Hepatocyte (in vitro differentiated cells): ENCODE data around the gene NANOS2. TPM values are rescaled to one million over a fixed set of nuclear protein-coding genes. Genes with fewer than 3 reads are reported as not detected.

Experiments
- DNase-seq: peaks from one replicate; pipeline ENCODE4 v3.0.0-alpha.2; 2016; ENCODE audit warnings: low spot score
- H2AFZ ChIP-seq: fragments of 200-600 bp; sonication (generic); 2 replicates; pipeline ENCODE4 v1.6.0; 2016; ENCODE audit warnings: antibody characterized with exemption, mild to moderate bottlenecking
- H3K27ac ChIP-seq: fragments of 200-600 bp; sonication (generic); 2 replicates; pipeline ENCODE4 v1.5.1; 2016; ENCODE audit warnings: mild to moderate bottlenecking
- H3K27me3 ChIP-seq: fragments of 200-600 bp; sonication (generic); 2 replicates; pipeline ENCODE4 v1.6.1; 2016
- H3K36me3 ChIP-seq: fragments of 200-600 bp; sonication (generic); replicated peaks from 2 replicates; pipeline ENCODE4 v1.5.1; 2016; ENCODE audit warnings: low read depth; ENCODE audit not compliant: insufficient read depth
- H3K4me1 ChIP-seq: fragments of 200-600 bp; sonication (generic); 2 replicates; pipeline ENCODE4 v1.5.1; 2016; ENCODE audit warnings: mild to moderate bottlenecking, moderate library complexity; ENCODE audit not compliant: insufficient read depth
- H3K4me2 ChIP-seq: fragments of 200-600 bp; sonication (generic); 2 replicates; pipeline ENCODE4 v1.6.0; 2016
- H3K4me3 ChIP-seq: fragments of 200-600 bp; sonication (generic); 2 replicates; pipeline ENCODE4 v1.5.1; 2016; ENCODE audit warnings: mild to moderate bottlenecking
- H3K79me2 ChIP-seq: fragments of 200-600 bp; sonication (generic); 2 replicates; pipeline ENCODE4 v1.6.0; 2017; ENCODE audit warnings: mild to moderate bottlenecking
- H3K9me2 ChIP-seq: fragments of 200-600 bp; sonication (generic); replicated peaks from 2 replicates; pipeline ENCODE4 v1.6.0; 2017; ENCODE audit warnings: mild to moderate bottlenecking; ENCODE audit not compliant: insufficient read depth
- H3K9me3 ChIP-seq: fragments of 200-600 bp; sonication (generic); 2 replicates; pipeline ENCODE4 v1.5.1; 2016; ENCODE audit warnings: low read depth, mild to moderate bottlenecking
- H4K20me1 ChIP-seq: fragments of 200-600 bp; sonication (generic); 2 replicates; pipeline ENCODE4 v1.6.0; 2016; ENCODE audit warnings: mild to moderate bottlenecking; ENCODE audit not compliant: insufficient read depth, poor library complexity, severe bottlenecking
- EZH2 ChIP-seq: fragments of 200-600 bp; sonication (generic); IDR thresholded peaks from 2 replicates; pipeline ENCODE4 v1.6.1; 2016; ENCODE audit warnings: antibody characterized with exemption, mild to moderate bottlenecking, borderline replicate concordance
- EZH2phosphoT487 ChIP-seq: fragments of 200-600 bp; sonication (generic); IDR thresholded peaks from one replicate; pipeline ENCODE4 v1.6.1; 2018; ENCODE audit warnings: antibody characterized with exemption, mild to moderate bottlenecking, low read depth, moderate library complexity; ENCODE audit not compliant: unreplicated experiment, severe bottlenecking
- WGBS: methylation state at CpG from one replicate; pipeline ENCODE4 v1.1.6; 2016; ENCODE audit warnings: low lambda C conversion rate; ENCODE audit errors: missing lambda C conversion rate; 5-methylcytosine and 5-hydroxymethylcytosine counted together
- polyA plus RNA-seq: library from polyadenylated mRNA; unstranded; fragments of >200 nt; fragmentation: Nextera tagmentation; extraction: Ambion mirVana; gene quantifications from 2 replicates; pipeline ENCODE4 v1.2.1, GENCODE V29; 2016
- total RNA-seq: library from RNA; depleted of rRNA; stranded (reverse); fragments of >200 nt; gene quantifications from 2 replicates; pipeline ENCODE4 v1.2.3, GENCODE V29; 2014
- TF ChIP-seq, protein P1 (sequence below): fragments of 200-600 bp; sonication (generic); IDR thresholded peaks from 2 replicates; pipeline ENCODE4 v1.5.1; 2016; ENCODE audit warnings: antibody characterized with exemption, mild to moderate bottlenecking; ENCODE audit not compliant: poor library complexity

NANOS2 gene
- total and polyA plus RNA-seq, 2 experiments from 2014 or later = not detected

DNA sequence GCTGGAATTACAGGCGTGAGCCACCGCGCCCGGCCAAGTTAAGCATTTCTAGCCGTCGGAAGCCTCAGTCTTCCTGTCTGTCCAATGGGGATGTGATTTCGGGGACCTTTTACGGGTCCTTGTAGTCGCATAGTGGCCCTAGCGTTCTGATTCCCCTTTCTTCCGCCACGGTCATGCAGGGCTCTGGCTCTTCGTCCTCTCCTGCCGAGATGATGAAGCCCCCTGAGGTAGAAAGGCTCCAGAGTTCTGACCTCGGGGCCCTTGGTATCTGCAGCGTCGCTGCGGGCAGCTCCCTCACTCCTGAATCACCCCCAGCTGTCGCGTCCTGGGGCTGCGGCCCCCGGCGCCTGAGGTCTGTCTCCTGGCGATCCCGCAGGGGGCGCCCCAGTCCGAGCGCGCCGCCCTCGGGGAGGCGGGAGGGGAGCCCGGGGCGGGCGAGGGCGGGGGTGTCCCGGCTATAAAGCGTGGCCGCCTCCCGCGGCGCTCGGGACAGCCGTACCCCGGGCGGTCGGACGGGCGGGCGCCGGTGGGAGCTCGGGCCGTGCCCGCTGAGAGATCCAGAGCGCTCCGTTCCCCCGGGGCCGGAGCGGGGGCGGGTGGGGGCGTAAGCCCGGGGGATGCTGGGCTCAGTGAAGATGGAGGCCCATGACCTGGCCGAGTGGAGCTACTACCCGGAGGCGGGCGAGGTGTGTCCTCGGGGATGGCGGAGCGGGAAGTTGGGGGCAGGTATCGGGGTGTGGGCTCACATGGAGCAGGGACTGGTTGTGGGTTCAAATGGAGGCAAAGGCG, 50.5 kb downstream of the NANOS2 start, which contains the start of gene FOXA3:
Gene FOXA3, plus strand, starts transcription at position 487 of the 789 bp plus-strand sequence. Its CDS starts 131 bp downstream, at position 618.
- Histone ChIP-seq H3K36me3 (no peaks in the 10 kb centered on the region), H3K27ac (peak within 1 kb of the TSS; percentile 69), H3K79me2 (peaks cover 74% of the 10 kb centered on the region), H3K4me3 (peak within 1 kb of the TSS; percentile 55), H2AFZ (peak within 1 kb of the TSS; percentile 43), H3K9me3 (no peaks in the 10 kb centered on the region), H4K20me1 (no peaks in the 10 kb centered on the region), H3K9me2 (no peaks in the 10 kb centered on the region), H3K4me1 (peaks cover 6% of the 10 kb centered on the region), H3K27me3 (peaks cover 13% of the 10 kb centered on the region), H3K4me2 (peak within 1 kb of the TSS; percentile 72)
- DNase-seq = peak; percentile 89
- TF ChIP-seq, protein P1, sequence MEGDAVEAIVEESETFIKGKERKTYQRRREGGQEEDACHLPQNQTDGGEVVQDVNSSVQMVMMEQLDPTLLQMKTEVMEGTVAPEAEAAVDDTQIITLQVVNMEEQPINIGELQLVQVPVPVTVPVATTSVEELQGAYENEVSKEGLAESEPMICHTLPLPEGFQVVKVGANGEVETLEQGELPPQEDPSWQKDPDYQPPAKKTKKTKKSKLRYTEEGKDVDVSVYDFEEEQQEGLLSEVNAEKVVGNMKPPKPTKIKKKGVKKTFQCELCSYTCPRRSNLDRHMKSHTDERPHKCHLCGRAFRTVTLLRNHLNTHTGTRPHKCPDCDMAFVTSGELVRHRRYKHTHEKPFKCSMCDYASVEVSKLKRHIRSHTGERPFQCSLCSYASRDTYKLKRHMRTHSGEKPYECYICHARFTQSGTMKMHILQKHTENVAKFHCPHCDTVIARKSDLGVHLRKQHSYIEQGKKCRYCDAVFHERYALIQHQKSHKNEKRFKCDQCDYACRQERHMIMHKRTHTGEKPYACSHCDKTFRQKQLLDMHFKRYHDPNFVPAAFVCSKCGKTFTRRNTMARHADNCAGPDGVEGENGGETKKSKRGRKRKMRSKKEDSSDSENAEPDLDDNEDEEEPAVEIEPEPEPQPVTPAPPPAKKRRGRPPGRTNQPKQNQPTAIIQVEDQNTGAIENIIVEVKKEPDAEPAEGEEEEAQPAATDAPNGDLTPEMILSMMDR = peak; percentile 68
- TF ChIP-seq EZH2phosphoT487 = peak; percentile 53
- TF ChIP-seq EZH2 = peak; percentile 95
- 10% methylated on average over 22 of the region's 71 CpGs for WGBS

DNA sequence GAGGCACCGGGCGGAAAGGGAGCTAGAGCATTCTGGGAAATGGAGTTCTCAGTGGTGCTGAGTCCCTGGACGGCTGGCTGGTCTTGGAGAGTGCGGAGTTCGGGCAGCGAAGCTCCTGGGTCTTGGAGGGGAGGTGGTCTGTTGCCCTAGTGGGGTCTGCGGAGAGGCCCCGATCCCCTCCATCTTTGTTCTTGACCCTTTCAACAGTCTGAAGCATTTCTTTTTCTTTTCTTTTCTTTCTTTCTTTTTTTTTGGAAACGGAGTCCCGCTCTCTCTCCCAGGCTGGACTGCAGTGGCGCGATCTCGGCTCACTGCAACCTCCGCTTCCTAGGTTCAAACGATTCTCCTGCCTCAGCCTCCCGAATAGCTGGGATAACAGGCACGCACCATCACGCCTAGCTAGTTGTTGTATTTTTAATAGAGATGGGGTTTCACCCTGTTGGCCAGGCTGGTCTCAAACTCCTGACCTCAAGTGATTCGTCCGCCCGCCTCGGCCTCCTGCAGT, 51.2 kb downstream of the NANOS2 start:
- Histone ChIP-seq H2AFZ (peak overlapping the region; percentile 43), H3K79me2 (peaks cover 75% of the 10 kb centered on the region), H3K36me3 (no peaks in the 10 kb centered on the region), H3K27me3 (peaks cover 13% of the 10 kb centered on the region), H3K4me3 (no peak overlapping the region), H3K4me1 (peaks cover 6% of the 10 kb centered on the region), H3K9me3 (no peaks in the 10 kb centered on the region), H3K27ac (peak overlapping the region; percentile 69), H4K20me1 (no peaks in the 10 kb centered on the region), H3K9me2 (no peaks in the 10 kb centered on the region), H3K4me2 (peak overlapping the region; percentile 72)
- no peak for DNase-seq
- WGBS = 12% methylated on average over 21 of the region's 22 CpGs
- TF ChIP-seq EZH2phosphoT487 (no peak), EZH2 (no peak)
- TF ChIP-seq, protein P1 = no peak

Other genes with a start within 250 kb of the NANOS2 start
- gene GIPR, start 246.6 kb downstream of the NANOS2 start, total RNA-seq = 1.8 and 2.7 TPM in 2 replicates
- gene GIPR, start 246.6 kb downstream of the NANOS2 start, polyA plus RNA-seq = 5.6 and 6.7 TPM in 2 replicates
- gene SNRPD2, start 222.8 kb downstream of the NANOS2 start, total RNA-seq = 149 and 165 TPM in 2 replicates
- gene SNRPD2, start 222.8 kb downstream of the NANOS2 start, polyA plus RNA-seq = 478 and 513 TPM in 2 replicates
- gene QPCTL, start 222.1 kb downstream of the NANOS2 start, total RNA-seq = 7.5 and 10.3 TPM in 2 replicates
- gene QPCTL, start 222.1 kb downstream of the NANOS2 start, polyA plus RNA-seq = 6.8 and 11.0 TPM in 2 replicates
- gene FBXO46, start 183.9 kb downstream of the NANOS2 start, total RNA-seq = 4.6 and 7.5 TPM in 2 replicates
- 13.3 and 14.8 TPM in 2 replicates for gene FBXO46, start 183.9 kb downstream of the NANOS2 start, polyA plus RNA-seq
- not detected in 2 replicates for gene MEIOSIN, start 181.3 kb downstream of the NANOS2 start, total RNA-seq
- not detected in 2 replicates for gene MEIOSIN, start 181.3 kb downstream of the NANOS2 start, polyA plus RNA-seq
- 12.1 and 17.0 TPM in 2 replicates for gene SIX5, start 145.5 kb downstream of the NANOS2 start, total RNA-seq
- gene SIX5, start 145.5 kb downstream of the NANOS2 start, polyA plus RNA-seq = 12.6 and 15.6 TPM in 2 replicates
- gene DMPK, start 132.3 kb downstream of the NANOS2 start, total RNA-seq = 25.2 and 71.4 TPM in 2 replicates
- 46.0 and 60.7 TPM in 2 replicates for gene DMPK, start 132.3 kb downstream of the NANOS2 start, polyA plus RNA-seq
- gene DMWD, start 121.9 kb downstream of the NANOS2 start, total RNA-seq = 18.3 and 23.7 TPM in 2 replicates
- gene DMWD, start 121.9 kb downstream of the NANOS2 start, polyA plus RNA-seq = 70.1 and 95.8 TPM in 2 replicates
- gene RSPH6A, start 99.5 kb downstream of the NANOS2 start, total RNA-seq = 0.12 TPM in 1 of 2 replicates, not detected in the other
- gene RSPH6A, start 99.5 kb downstream of the NANOS2 start, polyA plus RNA-seq = not detected in 2 replicates
- 33.8 and 41.6 TPM in 2 replicates for gene SYMPK, start 51.6 kb downstream of the NANOS2 start, total RNA-seq
- 33.4 and 39.0 TPM in 2 replicates for gene SYMPK, start 51.6 kb downstream of the NANOS2 start, polyA plus RNA-seq
- gene FOXA3, start 50.5 kb downstream of the NANOS2 start, total RNA-seq = 14.5 and 14.6 TPM in 2 replicates
- 16.7 and 18.6 TPM in 2 replicates for gene FOXA3, start 50.5 kb downstream of the NANOS2 start, polyA plus RNA-seq
- 23.8 and 25.2 TPM in 2 replicates for gene IRF2BP1, start 28.6 kb downstream of the NANOS2 start, total RNA-seq
- gene IRF2BP1, start 28.6 kb downstream of the NANOS2 start, polyA plus RNA-seq = 11.5 and 15.8 TPM in 2 replicates
- gene MYPOP, start 12.2 kb downstream of the NANOS2 start, total RNA-seq = 2.4 and 3.5 TPM in 2 replicates
- gene MYPOP, start 12.2 kb downstream of the NANOS2 start, polyA plus RNA-seq = 2.5 and 3.1 TPM in 2 replicates
- gene NOVA2, start 59.1 kb upstream of the NANOS2 start, total RNA-seq = 0.12 TPM in 1 of 2 replicates, not detected in the other
- 0.08 and 0.16 TPM in 2 replicates for gene NOVA2, start 59.1 kb upstream of the NANOS2 start, polyA plus RNA-seq
- gene CCDC61, start 80.7 kb upstream of the NANOS2 start, total RNA-seq = 3.6 and 4.5 TPM in 2 replicates
- gene CCDC61, start 80.7 kb upstream of the NANOS2 start, polyA plus RNA-seq = 7.3 and 9.8 TPM in 2 replicates
- gene PGLYRP1, start 108.3 kb upstream of the NANOS2 start, total RNA-seq = not detected in 2 replicates
- gene PGLYRP1, start 108.3 kb upstream of the NANOS2 start, polyA plus RNA-seq = not detected in 2 replicates
- 1.1 and 1.8 TPM in 2 replicates for gene IGFL4, start 126.2 kb upstream of the NANOS2 start, total RNA-seq
- gene IGFL4, start 126.2 kb upstream of the NANOS2 start, polyA plus RNA-seq = 0.41 and 0.83 TPM in 2 replicates
- 2.1 and 2.6 TPM in 2 replicates for gene IGFL3, start 209.9 kb upstream of the NANOS2 start, total RNA-seq
- gene IGFL3, start 209.9 kb upstream of the NANOS2 start, polyA plus RNA-seq = 4.7 and 5.5 TPM in 2 replicates
- gene IGFL2, start 233.5 kb upstream of the NANOS2 start, total RNA-seq = 12.9 and 15.2 TPM in 2 replicates
- 17.2 and 22.9 TPM in 2 replicates for gene IGFL2, start 233.5 kb upstream of the NANOS2 start, polyA plus RNA-seq